ENCODE results near the gene MAML3. TPM values are rescaled to one million over a fixed set of nuclear protein-coding genes. Genes with fewer than 3 reads are reported as not detected.
A peak's percentile ranks its signal among the peaks of the same experiment; 100 is the strongest.

Gene MAML3
- total RNA-seq, 2 experiments from 2014 or later, result 2.5 to 2.9 TPM

DNA sequence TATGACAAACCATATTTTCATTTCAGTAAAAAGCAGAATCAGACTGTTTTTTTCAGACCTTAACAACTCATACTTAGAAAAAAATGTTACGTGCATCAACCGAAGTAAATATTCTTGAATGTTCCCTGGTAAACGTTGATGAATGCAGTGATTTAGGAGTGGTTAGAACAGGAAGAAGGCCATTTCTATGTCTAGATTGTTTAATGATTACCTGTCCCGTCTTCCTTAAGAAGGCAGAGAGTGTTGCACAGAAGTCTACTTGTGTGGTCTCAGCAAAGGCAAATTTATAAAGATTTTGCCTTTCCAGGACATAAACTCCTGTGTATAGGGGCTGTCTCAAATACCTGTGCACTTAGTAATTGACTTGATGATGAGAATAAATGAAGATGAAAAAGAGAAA lies 353.9 kb downstream of the MAML3 start:
- H3K36me3 Mint-ChIP-seq (ENCODE audit: low read depth), result no peaks in the 10 kb centered on the region
- H3K4me1 Mint-ChIP-seq (ENCODE audit: low read depth), result no peaks in the 10 kb centered on the region
- H3K9me3 ChIP-seq (ENCODE audit: control insufficient read depth in 1 of 2, insufficient read depth in 1 of 2, low read length in 2 of 2), result no peaks in the 10 kb centered on the region
- TF ChIP-seq, protein P1, sequence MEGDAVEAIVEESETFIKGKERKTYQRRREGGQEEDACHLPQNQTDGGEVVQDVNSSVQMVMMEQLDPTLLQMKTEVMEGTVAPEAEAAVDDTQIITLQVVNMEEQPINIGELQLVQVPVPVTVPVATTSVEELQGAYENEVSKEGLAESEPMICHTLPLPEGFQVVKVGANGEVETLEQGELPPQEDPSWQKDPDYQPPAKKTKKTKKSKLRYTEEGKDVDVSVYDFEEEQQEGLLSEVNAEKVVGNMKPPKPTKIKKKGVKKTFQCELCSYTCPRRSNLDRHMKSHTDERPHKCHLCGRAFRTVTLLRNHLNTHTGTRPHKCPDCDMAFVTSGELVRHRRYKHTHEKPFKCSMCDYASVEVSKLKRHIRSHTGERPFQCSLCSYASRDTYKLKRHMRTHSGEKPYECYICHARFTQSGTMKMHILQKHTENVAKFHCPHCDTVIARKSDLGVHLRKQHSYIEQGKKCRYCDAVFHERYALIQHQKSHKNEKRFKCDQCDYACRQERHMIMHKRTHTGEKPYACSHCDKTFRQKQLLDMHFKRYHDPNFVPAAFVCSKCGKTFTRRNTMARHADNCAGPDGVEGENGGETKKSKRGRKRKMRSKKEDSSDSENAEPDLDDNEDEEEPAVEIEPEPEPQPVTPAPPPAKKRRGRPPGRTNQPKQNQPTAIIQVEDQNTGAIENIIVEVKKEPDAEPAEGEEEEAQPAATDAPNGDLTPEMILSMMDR (IDR thresholded peaks at IDR 0.05), result no peak
- CTCF ChIA-PET, result no interaction called here
- no peaks in the 10 kb centered on the region for H3K9me3 Mint-ChIP-seq
- no peak overlapping the region for H3K4me3 Mint-ChIP-seq
- H3K27me3 Mint-ChIP-seq, result no peaks in the 10 kb centered on the region
- H3K27ac Mint-ChIP-seq, result no peak overlapping the region
- H3K27ac ChIP-seq (ENCODE audit: low read depth in 1 of 2, low read length in 2 of 2), result no peak overlapping the region
- no peak for ATAC-seq (ENCODE audit: poor library complexity)
- H3K4me3 ChIP-seq (ENCODE audit: low read length), result no peak overlapping the region
- H3K36me3 ChIP-seq (ENCODE audit: insufficient read depth, low read length), result no peaks in the 10 kb centered on the region
- POLR2A ChIA-PET, result no interaction called here
- no peaks in the 10 kb centered on the region for H3K4me1 ChIP-seq (ENCODE audit: insufficient read depth, low read length)
- intact Hi-C loops (cut with DNase I, micrococcal nuclease), result no loop called here
- DNase-seq, result no peak
- no peaks in the 10 kb centered on the region for H3K27me3 ChIP-seq (ENCODE audit: control insufficient read depth in 1 of 2, insufficient read depth in 2 of 2, low read length in 2 of 2)

DNA sequence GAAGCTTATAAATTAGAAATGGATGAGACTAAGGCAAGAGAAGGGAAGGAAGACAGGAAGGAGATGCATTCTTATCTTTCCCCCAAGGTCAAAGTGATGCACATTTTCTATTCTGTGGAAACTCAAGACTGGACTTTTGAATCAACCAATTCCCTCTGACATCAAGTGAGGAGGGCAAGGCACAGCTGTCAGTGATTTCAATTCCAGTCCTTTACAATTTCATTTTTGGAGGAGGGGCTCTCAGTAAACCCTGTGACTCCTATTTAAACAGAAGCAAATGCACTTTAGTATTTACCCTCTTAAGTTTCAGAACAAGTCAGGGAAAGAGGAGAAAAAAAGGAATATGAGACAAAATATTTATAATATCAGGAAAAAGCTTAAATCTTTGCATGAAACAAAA lies 354.4 kb downstream of the MAML3 start:
- H3K4me3 Mint-ChIP-seq, result no peak overlapping the region
- H3K4me1 ChIP-seq (ENCODE audit: insufficient read depth, low read length), result no peaks in the 10 kb centered on the region
- no peak overlapping the region for H3K27ac Mint-ChIP-seq
- no peaks in the 10 kb centered on the region for H3K36me3 ChIP-seq (ENCODE audit: insufficient read depth, low read length)
- TF ChIP-seq, protein P1 (IDR thresholded peaks at IDR 0.05), result no peak
- H3K4me3 ChIP-seq (ENCODE audit: low read length), result no peak overlapping the region
- ChIA-PET POLR2A (no interaction called here), CTCF (no interaction called here)
- no peak for ATAC-seq (ENCODE audit: poor library complexity)
- H3K27me3 Mint-ChIP-seq, result no peaks in the 10 kb centered on the region
- H3K36me3 Mint-ChIP-seq (ENCODE audit: low read depth), result no peaks in the 10 kb centered on the region
- no peaks in the 10 kb centered on the region for H3K9me3 ChIP-seq (ENCODE audit: control insufficient read depth in 1 of 2, insufficient read depth in 1 of 2, low read length in 2 of 2)
- H3K27ac ChIP-seq (ENCODE audit: low read depth in 1 of 2, low read length in 2 of 2), result no peak overlapping the region
- H3K9me3 Mint-ChIP-seq, result no peaks in the 10 kb centered on the region
- intact Hi-C loops (cut with DNase I, micrococcal nuclease), result no loop called here
- H3K4me1 Mint-ChIP-seq (ENCODE audit: low read depth), result no peaks in the 10 kb centered on the region
- DNase-seq, result no peak
- no peaks in the 10 kb centered on the region for H3K27me3 ChIP-seq (ENCODE audit: control insufficient read depth in 1 of 2, insufficient read depth in 2 of 2, low read length in 2 of 2)

DNA sequence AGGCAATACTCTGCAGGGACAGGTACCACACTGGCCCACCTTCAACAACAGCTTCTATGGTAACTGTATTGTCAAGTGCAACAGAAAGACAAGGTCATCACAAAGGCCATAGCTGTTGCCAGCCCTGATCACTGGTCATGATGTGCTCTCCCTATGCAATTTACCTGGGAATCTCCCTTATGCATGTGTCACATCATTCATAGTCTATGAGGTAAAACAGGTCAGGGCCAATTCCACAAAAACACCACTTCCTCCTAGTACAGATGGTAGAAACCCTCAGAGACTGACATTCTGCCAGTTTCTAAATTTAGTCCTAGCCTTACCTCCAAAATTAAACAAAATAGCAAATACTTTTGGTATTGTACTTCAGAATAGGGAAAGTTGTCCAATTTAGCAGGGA lies 355.5 kb downstream of the MAML3 start:
- Mint-ChIP-seq H3K4me1 (ENCODE audit: low read depth) (no peaks in the 10 kb centered on the region), H3K9me3 (no peaks in the 10 kb centered on the region), H3K27me3 (no peaks in the 10 kb centered on the region), H3K4me3 (no peak overlapping the region), H3K36me3 (ENCODE audit: low read depth) (no peaks in the 10 kb centered on the region), H3K27ac (no peak overlapping the region)
- ATAC-seq (ENCODE audit: poor library complexity) (no peak), DNase-seq (peak in 2 of 14 experiments; percentile 25)
- Histone ChIP-seq H3K4me3 (ENCODE audit: low read length) (no peak overlapping the region), H3K27ac (ENCODE audit: low read depth in 1 of 2, low read length in 2 of 2) (no peak overlapping the region), H3K4me1 (ENCODE audit: insufficient read depth, low read length) (no peaks in the 10 kb centered on the region), H3K36me3 (ENCODE audit: insufficient read depth, low read length) (no peaks in the 10 kb centered on the region), H3K27me3 (ENCODE audit: control insufficient read depth in 1 of 2, insufficient read depth in 2 of 2, low read length in 2 of 2) (no peaks in the 10 kb centered on the region), H3K9me3 (ENCODE audit: control insufficient read depth in 1 of 2, insufficient read depth in 1 of 2, low read length in 2 of 2) (no peaks in the 10 kb centered on the region)
- intact Hi-C loops (cut with DNase I, micrococcal nuclease), result no loop called here
- TF ChIP-seq, protein P1 (IDR thresholded peaks at IDR 0.05), result no peak
- POLR2A ChIA-PET, result interaction anchor here (0.8 kb wide), 1 partner anchor 790 kb away, joined by 3 read pairs; no protein-coding TSS in a partner anchor
- CTCF ChIA-PET, result no interaction called here

All from CD4-positive, alpha-beta T cell (primary cell).